Endothelial cell of umbilical vein (primary cell): ENCODE data around the gene ANO4.

Source experiments
- EZH2 ChIP-seq: IDR thresholded peaks from 2 replicates; pipeline ENCODE4 v1.6.1; 2012; ENCODE audit warnings: borderline replicate concordance, low read depth, mild to moderate bottlenecking, moderate library complexity, low read length, inconsistent platforms; ENCODE audit not compliant: severe bottlenecking
- FOS ChIP-seq: IDR thresholded peaks from 2 replicates; pipeline ENCODE4 v1.6.1; 2011; ENCODE audit warnings: mild to moderate bottlenecking, low read length, moderate library complexity, borderline replicate concordance; ENCODE audit not compliant: insufficient read depth
- GATA2 ChIP-seq: IDR thresholded peaks from 2 replicates; pipeline ENCODE4 v1.7.0; 2011; ENCODE audit warnings: low read depth, mild to moderate bottlenecking, moderate library complexity, mixed read lengths, low read length; ENCODE audit not compliant: insufficient read length, insufficient read depth
- JUN ChIP-seq: IDR thresholded peaks from 2 replicates; pipeline ENCODE4 v1.6.1; 2011; ENCODE audit warnings: borderline replicate concordance, low read depth; ENCODE audit not compliant: insufficient read length, insufficient read depth
- MYC ChIP-seq: IDR thresholded peaks from one replicate; pipeline ENCODE4 v1.6.1; 2011; ENCODE audit warnings: mild to moderate bottlenecking, low read depth, low read length
- POLR2A ChIP-seq: IDR thresholded peaks from 2 replicates; pipeline ENCODE4 v1.6.1; 2012; ENCODE audit warnings: low read depth, mild to moderate bottlenecking, control low read depth, low read length
- POLR2AphosphoS5 ChIP-seq: IDR thresholded peaks from 2 replicates; pipeline ENCODE4 v1.6.1; 2012; ENCODE audit warnings: low read depth, mild to moderate bottlenecking, control low read depth, low read length, moderate library complexity; ENCODE audit not compliant: insufficient read depth
- TF ChIP-seq, protein P1 (sequence below), 2 donors: IDR thresholded peaks; 1 replicate in 1 of 2; 2 replicates in 1 of 2; pipeline ENCODE4 v1.5.1; 2011; ENCODE audit warnings: low read length in 2 of 2, mild to moderate bottlenecking in 2 of 2, moderate library complexity in 2 of 2, control low read depth in 1 of 2, inconsistent platforms in 1 of 2, low read depth in 1 of 2; ENCODE audit not compliant: insufficient read depth in 1 of 2; ENCODE audit errors: extremely low read depth in 1 of 2
- TF ChIP-seq, protein P2 (sequence below): IDR thresholded peaks from 2 replicates; pipeline ENCODE4 v1.6.1; 2011; ENCODE audit not compliant: insufficient read depth, insufficient read length

DNA sequence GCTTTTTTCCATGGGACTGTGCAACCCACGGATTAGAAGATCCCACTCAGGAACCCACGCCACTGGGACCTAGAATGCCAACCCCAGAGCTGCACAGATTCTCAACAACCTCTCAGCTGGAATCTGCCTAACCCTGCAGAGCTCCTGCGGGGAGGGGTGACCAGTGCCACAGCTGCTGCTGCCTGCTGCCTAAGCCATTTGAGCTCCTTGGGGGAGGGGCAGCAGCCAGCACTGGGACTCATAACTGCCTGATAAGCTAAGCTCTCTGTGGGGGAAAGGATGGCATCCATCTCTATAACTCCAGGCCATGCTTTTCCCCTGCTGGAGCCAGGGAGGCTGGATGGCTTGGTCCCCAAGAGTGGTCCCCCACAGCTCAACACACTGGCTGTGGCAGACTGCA is 232.6 kb downstream of the ANO4 start:
- TF ChIP-seq MYC (no peak), POLR2AphosphoS5 (no peak), EZH2 (no peak), GATA2 (no peak), JUN (no peak), POLR2A (no peak), FOS (no peak)
- TF ChIP-seq, protein P1, sequence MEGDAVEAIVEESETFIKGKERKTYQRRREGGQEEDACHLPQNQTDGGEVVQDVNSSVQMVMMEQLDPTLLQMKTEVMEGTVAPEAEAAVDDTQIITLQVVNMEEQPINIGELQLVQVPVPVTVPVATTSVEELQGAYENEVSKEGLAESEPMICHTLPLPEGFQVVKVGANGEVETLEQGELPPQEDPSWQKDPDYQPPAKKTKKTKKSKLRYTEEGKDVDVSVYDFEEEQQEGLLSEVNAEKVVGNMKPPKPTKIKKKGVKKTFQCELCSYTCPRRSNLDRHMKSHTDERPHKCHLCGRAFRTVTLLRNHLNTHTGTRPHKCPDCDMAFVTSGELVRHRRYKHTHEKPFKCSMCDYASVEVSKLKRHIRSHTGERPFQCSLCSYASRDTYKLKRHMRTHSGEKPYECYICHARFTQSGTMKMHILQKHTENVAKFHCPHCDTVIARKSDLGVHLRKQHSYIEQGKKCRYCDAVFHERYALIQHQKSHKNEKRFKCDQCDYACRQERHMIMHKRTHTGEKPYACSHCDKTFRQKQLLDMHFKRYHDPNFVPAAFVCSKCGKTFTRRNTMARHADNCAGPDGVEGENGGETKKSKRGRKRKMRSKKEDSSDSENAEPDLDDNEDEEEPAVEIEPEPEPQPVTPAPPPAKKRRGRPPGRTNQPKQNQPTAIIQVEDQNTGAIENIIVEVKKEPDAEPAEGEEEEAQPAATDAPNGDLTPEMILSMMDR (IDR thresholded peaks at IDR 0.05; ENCODE audit: extremely low read depth in 1 of 2, insufficient read depth in 1 of 2, low read depth in 1 of 2, low read length in 2 of 2), result no peak
- TF ChIP-seq, protein P2, sequence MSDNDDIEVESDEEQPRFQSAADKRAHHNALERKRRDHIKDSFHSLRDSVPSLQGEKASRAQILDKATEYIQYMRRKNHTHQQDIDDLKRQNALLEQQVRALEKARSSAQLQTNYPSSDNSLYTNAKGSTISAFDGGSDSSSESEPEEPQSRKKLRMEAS, result no peak
